Tibial nerve (tissue), 4 donors: ENCODE measurements around the gene CLEC4A. TPM values are rescaled to one million over a fixed set of nuclear protein-coding genes. Genes with fewer than 3 reads are reported as not detected.
"Not testable (repeated sequence)": the region's sequence is repeated elsewhere in the genome, so short reads cannot be mapped to it uniquely, and the experiment has no call there.

ENCODE experiments used
- DNase-seq, 2 donors: peaks; one replicate each; pipeline ENCODE4 v3.0.0-alpha.2; 2019; ENCODE audit warnings: low spot score in 2 of 2
- H3K27ac ChIP-seq, 4 donors: fragments of 200-600 bp; sonication (generic) in 3 of 4; one replicate each; pipeline ENCODE4 v1.5.1; 2017 to 2019; ENCODE audit warnings: mild to moderate bottlenecking in 1 of 4
- H3K27me3 ChIP-seq, 2 donors: fragments of 200-600 bp; sonication (generic) in 1 of 2; one replicate each; pipeline versions ENCODE4 v1.5.1 to v1.6.0; 2017 to 2019
- H3K36me3 ChIP-seq, 3 donors: fragments of 200-600 bp; sonication (generic); one replicate each; pipeline ENCODE4 v1.5.1; 2018 to 2019
- H3K4me1 ChIP-seq, 4 donors: fragments of 200-600 bp; sonication (generic) in 3 of 4; one replicate each; pipeline ENCODE4 v1.5.1; 2017 to 2019
- H3K4me3 ChIP-seq, 4 donors: fragments of 200-600 bp; sonication (generic) in 3 of 4; one replicate each; pipeline ENCODE4 v1.5.1; 2017 to 2019; ENCODE audit warnings: mild to moderate bottlenecking in 1 of 4, moderate library complexity in 1 of 4
- H3K9me3 ChIP-seq, 4 donors: fragments of 200-600 bp; sonication (generic) in 3 of 4; one replicate each; pipeline ENCODE4 v1.5.1; 2017 to 2019
- EP300 ChIP-seq, 2 donors: sonication (generic); formaldehyde crosslinking; IDR thresholded peaks; one replicate each; pipeline ENCODE4 v1.6.1; 2017; ENCODE audit warnings: antibody characterized with exemption in 2 of 2, mild to moderate bottlenecking in 1 of 2
- POLR2A ChIP-seq, 2 donors: fragments of 450-650 bp; IDR thresholded peaks; one replicate each; pipeline ENCODE4 v1.6.1; 2017; ENCODE audit warnings: antibody characterized with exemption in 2 of 2, mild to moderate bottlenecking in 2 of 2, moderate library complexity in 2 of 2
- WGBS, 2 donors: methylation state at CpG; one replicate each; pipeline ENCODE4 v1.1.5; 2018; 5-methylcytosine and 5-hydroxymethylcytosine counted together
- total RNA-seq, 4 donors: library from RNA; depleted of rRNA; stranded (reverse); fragments of >200 nt; gene quantifications; one replicate each; pipeline ENCODE4 v1.1.0, GENCODE V29; 2016
- TF ChIP-seq, protein P1 (sequence below), 5 experiments: fragments of 200-600 bp in 3 of 5; fragments of 450-650 bp in 2 of 5; sonication (generic) in 3 of 5; IDR thresholded peaks; one replicate each; pipeline ENCODE4 v1.5.1; 2016 to 2019; ENCODE audit warnings: antibody characterized with exemption in 5 of 5, mild to moderate bottlenecking in 3 of 5, moderate library complexity in 2 of 5

The CLEC4A gene
- total RNA-seq, 4 donors from 2014 or later = 2.2 to 7.9 (median 5.8) TPM

DNA sequence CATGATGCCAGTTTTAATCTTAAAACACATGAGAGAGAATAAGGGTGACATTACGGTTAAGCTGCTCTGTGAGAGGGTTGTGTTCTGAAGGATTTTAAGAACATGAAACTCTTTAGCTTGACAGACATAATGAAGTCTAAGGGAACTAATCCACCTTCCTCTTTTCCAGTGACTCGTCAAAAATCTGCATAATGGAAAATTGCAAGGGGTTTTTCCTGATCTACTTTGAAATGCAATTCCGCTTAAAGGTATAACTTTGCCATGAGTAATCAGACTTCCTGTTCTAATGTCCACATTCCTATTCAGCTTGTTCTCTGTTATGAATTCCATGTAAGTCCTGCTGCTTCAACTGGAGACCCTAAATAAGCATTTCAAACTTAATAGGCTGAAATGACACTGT is 33.4 kb downstream of the CLEC4A start, which contains the start of gene ZNF705A:
Gene ZNF705A (plus strand): TSS at position 171 of the 400 bp plus-strand sequence. CDS start 15,611 bp downstream, outside the sequence.
- no peaks in the 10 kb centered on the region for H3K36me3 ChIP-seq
- TF ChIP-seq, protein P1, sequence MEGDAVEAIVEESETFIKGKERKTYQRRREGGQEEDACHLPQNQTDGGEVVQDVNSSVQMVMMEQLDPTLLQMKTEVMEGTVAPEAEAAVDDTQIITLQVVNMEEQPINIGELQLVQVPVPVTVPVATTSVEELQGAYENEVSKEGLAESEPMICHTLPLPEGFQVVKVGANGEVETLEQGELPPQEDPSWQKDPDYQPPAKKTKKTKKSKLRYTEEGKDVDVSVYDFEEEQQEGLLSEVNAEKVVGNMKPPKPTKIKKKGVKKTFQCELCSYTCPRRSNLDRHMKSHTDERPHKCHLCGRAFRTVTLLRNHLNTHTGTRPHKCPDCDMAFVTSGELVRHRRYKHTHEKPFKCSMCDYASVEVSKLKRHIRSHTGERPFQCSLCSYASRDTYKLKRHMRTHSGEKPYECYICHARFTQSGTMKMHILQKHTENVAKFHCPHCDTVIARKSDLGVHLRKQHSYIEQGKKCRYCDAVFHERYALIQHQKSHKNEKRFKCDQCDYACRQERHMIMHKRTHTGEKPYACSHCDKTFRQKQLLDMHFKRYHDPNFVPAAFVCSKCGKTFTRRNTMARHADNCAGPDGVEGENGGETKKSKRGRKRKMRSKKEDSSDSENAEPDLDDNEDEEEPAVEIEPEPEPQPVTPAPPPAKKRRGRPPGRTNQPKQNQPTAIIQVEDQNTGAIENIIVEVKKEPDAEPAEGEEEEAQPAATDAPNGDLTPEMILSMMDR (IDR thresholded peaks at IDR 0.05) = no peak
- TF ChIP-seq EP300 (IDR thresholded peaks at IDR 0.05) = no peak
- H3K27ac ChIP-seq = no peak within 1 kb of the TSS
- DNase-seq = no peak
- WGBS, 2 donors = 57 to 66% methylated on average over 3 of the region's 3 CpGs
- H3K27me3 ChIP-seq = no peaks in the 10 kb centered on the region
- H3K4me3 ChIP-seq = no peak within 1 kb of the TSS
- H3K4me1 ChIP-seq = no peaks in the 10 kb centered on the region
- H3K9me3 ChIP-seq = no peaks in the 10 kb centered on the region

- Histone ChIP-seq H3K9me3 (no peaks in the 10 kb centered on the region), H3K27ac (no peak overlapping the region), H3K4me1 (no peaks in the 10 kb centered on the region), H3K27me3 (no peaks in the 10 kb centered on the region), H3K4me3 (no peak overlapping the region), H3K36me3 (no peaks in the 10 kb centered on the region)
- no peak for DNase-seq
- TF ChIP-seq EP300 (IDR thresholded peaks at IDR 0.05) (no peak), POLR2A (IDR thresholded peaks at IDR 0.05) (no peak)
- TF ChIP-seq, protein P1 (IDR thresholded peaks at IDR 0.05) = no peak
Observed at GRCh38 chr12:8157484-8158198, 34.2 kb downstream of the CLEC4A start.

- not testable (repeated sequence) for H3K36me3 ChIP-seq, H3K4me3 ChIP-seq, H3K27ac ChIP-seq, DNase-seq, H3K4me1 ChIP-seq, H3K27me3 ChIP-seq, H3K9me3 ChIP-seq
- 62 to 67% methylated on average over 2 of the region's 2 CpGs for WGBS, 2 donors
Observed at GRCh38 chr12:8172911-8173310, 49.5 kb downstream of the CLEC4A start.

- not testable (repeated sequence) for H3K4me1 ChIP-seq, H3K9me3 ChIP-seq, H3K27me3 ChIP-seq, H3K36me3 ChIP-seq
- Histone ChIP-seq H3K4me3 (peak overlapping the region; percentile 67 to 88 (median 76)), H3K27ac (peak overlapping the region; percentile 56 to 88 (median 84))
- 0 to 1% methylated on average over 19 to 21 of the region's 43 CpGs for WGBS, 2 donors
- TF ChIP-seq EP300 (IDR thresholded peaks at IDR 0.05) = peak in 1 of 2 donors; percentile 67
- TF ChIP-seq, protein P1 (IDR thresholded peaks at IDR 0.05) = peak; percentile 41 to 71 (median 58)
- peak; percentile 12 to 45 for TF ChIP-seq POLR2A (IDR thresholded peaks at IDR 0.05)
- DNase-seq = peak; percentile 34 to 47
Observed at GRCh38 chr12:8179989-8180585, 56.7 kb downstream of the CLEC4A start.

DNA sequence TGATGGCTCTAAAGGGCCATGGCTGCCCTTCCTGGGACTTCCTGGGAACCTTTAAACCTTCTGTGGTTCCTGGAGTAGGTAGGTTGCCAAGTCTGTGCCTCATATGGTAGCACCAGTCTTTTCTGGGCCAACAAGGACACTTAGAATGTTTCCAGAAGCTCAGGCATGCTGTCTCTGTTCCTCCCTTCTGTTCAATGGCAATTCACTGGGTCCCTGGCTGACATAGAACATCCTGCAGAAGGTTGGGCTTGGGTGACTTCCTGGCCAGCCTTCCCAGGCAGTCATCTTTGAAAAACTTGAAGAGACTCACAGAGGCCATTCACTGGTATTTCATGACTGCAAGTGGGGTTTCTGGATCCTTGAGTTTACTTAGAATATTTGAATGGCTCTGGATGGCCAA is 57.9 kb downstream of the CLEC4A start:
- H3K27me3 ChIP-seq, H3K27ac ChIP-seq, H3K4me3 ChIP-seq, H3K9me3 ChIP-seq, H3K4me1 ChIP-seq, H3K36me3 ChIP-seq, DNase-seq: not testable (repeated sequence)

DNA sequence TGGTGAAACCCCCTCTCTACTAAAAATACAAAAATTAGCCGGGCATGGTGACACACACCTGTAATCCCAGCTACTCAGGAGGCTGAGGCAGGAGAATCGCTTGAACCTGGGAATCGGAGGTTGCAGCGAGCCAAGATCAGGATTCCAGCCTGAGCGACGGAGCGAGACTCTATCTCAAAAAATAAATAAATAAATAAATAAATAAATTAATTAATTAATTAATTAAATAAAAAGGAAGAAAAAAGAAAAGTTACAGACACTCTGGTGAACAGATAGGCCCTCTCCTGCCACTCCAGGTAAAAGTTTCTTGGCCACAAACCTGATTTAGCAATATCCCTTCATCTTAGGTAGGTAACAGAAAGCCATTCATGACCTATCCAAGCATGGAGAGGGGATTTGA is 59.5 kb downstream of the CLEC4A start:
- not testable (repeated sequence) for H3K27me3 ChIP-seq, H3K36me3 ChIP-seq, H3K27ac ChIP-seq, H3K4me1 ChIP-seq, DNase-seq, H3K9me3 ChIP-seq, H3K4me3 ChIP-seq
- WGBS, 2 donors = 96 to 99% methylated on average over 7 of the region's 7 CpGs

DNA sequence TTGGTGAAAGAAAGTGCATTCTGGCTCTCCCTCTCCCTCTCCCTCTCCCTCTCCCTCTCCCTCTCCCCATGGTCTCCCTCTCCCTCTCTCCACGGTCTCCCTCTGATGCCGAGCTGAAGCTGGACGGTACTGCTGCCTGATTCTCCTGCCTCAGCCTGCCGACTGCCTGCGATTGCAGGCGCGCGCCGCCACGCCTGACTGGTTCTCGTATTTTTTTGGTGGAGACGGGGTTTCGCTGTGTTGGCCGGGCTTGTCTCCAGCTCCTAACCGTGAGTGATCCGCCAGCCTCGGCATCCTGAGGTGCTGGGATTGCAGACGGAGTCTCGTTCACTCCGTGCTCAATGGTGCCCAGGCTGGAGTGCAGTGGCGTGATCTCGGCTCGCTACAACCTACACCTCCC is 59.9 kb downstream of the CLEC4A start:
- H3K4me1 ChIP-seq, H3K27ac ChIP-seq, H3K27me3 ChIP-seq, H3K36me3 ChIP-seq, H3K9me3 ChIP-seq, H3K4me3 ChIP-seq, DNase-seq: not testable (repeated sequence)
- WGBS, 2 donors = 97 to 98% methylated on average over 23 of the region's 23 CpGs

GRCh38 chr12:8184206-8184605 is 60.8 kb downstream of the CLEC4A start:
- not testable (repeated sequence) for H3K4me1 ChIP-seq

GRCh38 chr12:8188088-8188487 is 64.7 kb downstream of the CLEC4A start:
- not testable (repeated sequence) for H3K4me1 ChIP-seq, DNase-seq, H3K36me3 ChIP-seq, H3K27ac ChIP-seq, H3K27me3 ChIP-seq, H3K4me3 ChIP-seq, H3K9me3 ChIP-seq
- 76 to 83% methylated on average over 2 of the region's 2 CpGs for WGBS, 2 donors

More at GRCh38 chr12:8184206-8184605, 60.8 kb downstream of the CLEC4A start:
- H3K36me3 ChIP-seq, DNase-seq, H3K27ac ChIP-seq, H3K27me3 ChIP-seq, H3K4me3 ChIP-seq, H3K9me3 ChIP-seq: not testable (repeated sequence)
- no CpG with 5 or more reads among the region's 28 CpGs for WGBS, 2 donors
